H1 (cell line): Measurements from ENCODE around the gene PRSS50. TPM values are rescaled to one million over a fixed set of nuclear protein-coding genes. Genes with fewer than 3 reads are reported as not detected.

Experiments
- CBX5 ChIP-seq: fragments of 300-800, 300-1000 bp; sonication (generic); IDR thresholded peaks from 2 replicates; pipeline ENCODE4 v1.7.1; 2016; ENCODE audit warnings: antibody characterized with exemption, low read length, low read depth
- TBP ChIP-seq: IDR thresholded peaks from 2 replicates; pipeline ENCODE4 v1.6.1; 2011; ENCODE audit warnings: low read depth, low read length, improper control_type of control experiment
- ZNF274 ChIP-seq: IDR thresholded peaks from 2 replicates; pipeline ENCODE4 v1.7.0; 2012; ENCODE audit warnings: low read length, borderline replicate concordance; ENCODE audit errors: extremely low read depth
- polyA plus RNA-seq, 7 experiments: library from polyadenylated mRNA; depleted of rRNA in 3 of 7; stranded (reverse) in 5 of 7; unstranded in 2 of 7; fragments of >200 nt in 5 of 7; fragments of 200-250 nt in 2 of 7; gene quantifications; 1 replicate in 5 of 7; 2 replicates in 1 of 7; 4 replicates in 1 of 7; pipeline versions ENCODE4 v1.2.1 to v1.2.3, GENCODE V29; 2011 to 2013; ENCODE audit warnings: missing spikeins in 2 of 7, mixed read lengths in 2 of 7
- total RNA-seq: library from RNA; stranded (reverse); fragmentation: NEBNext Ultra II Directional; extraction: Animal tissue kit (Norgen Biotek cat#: 25700); gene quantifications from 2 replicates; pipeline ENCODE4 v1.2.1, GENCODE V29; 2021

Gene PRSS50
- total and polyA plus RNA-seq, 2 of the 8 experiments (the other 6 are each of a cell fraction or from before 2014, with no cell fraction given): 0.47 to 0.71 TPM

DNA sequence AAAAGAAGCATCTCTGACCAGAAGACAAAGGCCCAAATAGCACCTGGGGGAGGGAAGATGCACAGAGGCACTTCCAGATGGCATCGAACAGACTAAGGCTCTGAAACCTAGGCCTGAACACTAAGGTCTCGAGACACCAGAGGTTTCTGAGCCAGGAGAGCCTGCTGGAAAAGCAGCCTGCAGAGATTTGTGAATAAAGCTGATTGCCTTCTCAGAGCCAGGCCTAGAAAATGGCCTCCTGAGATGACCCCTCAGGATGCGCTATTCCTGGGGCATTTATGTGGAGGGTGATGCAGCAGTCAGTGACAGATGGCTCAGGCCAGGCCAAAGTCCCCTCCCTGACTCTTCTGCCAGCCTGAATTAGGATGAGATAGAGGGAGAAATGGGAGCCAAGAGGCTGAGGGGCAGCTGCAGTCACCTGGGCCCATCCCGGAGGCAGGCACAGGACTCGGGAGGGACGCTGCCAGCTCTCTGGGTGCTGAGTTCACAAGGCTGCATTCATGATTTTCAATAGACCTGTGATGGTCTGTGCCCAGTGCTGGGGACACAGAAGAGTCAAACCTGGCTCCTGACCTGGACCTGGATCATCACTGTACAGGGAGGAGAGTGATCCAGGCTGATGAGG, 6.9 kb downstream of the PRSS50 start (continued):
- TF ChIP-seq TBP (no peak), CBX5 (no peak), ZNF274 (no peak)
